ENCODE data around the gene CCDC24. TPM values are rescaled to one million over a fixed set of nuclear protein-coding genes. Genes with fewer than 3 reads are reported as not detected.

The CCDC24 gene
- polyA plus RNA-seq (2011; rRNA removed) = 0.98 and 2.0 TPM in 2 replicates
- polyA minus RNA-seq (2011; rRNA and poly(A)+ RNA removed) = 0.66 and 0.77 TPM in 2 replicates

DNA sequence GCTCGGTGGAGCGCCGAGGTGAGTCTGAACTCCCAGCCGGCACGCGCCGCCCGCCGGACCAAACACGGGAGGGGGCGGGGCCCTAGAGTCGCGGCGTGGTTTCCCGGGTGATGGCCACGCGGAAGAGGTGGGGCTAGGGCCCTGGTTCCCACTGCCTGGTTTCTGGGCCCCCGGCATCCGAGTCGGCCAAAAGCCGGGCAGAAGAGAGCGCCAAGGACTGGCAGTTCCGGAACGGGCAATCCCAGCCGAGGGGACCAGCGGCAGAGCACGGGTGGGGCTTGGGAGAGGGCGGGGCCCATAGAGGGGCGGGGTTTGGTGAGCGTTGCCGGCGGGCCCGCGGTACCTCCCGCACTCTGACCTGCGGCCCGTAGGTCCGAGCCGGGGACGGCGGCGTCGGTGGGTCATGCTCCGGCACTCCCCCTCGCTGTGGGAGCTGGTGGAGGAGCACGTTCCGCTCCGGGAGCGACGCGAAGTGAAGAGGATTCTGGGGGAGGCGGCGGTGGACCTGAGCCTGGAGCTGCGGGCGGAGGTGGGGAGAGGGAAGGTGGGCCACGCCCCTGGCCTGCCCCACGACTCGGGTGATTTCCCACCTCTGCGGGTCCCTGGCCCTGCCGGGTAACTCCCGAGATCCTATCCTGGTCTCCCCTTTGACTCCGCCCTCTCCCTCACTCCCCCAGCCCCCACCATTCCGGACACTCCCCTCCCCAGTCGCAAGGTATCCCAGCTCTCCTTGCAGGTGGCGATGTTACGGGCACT lies at the start of gene CCDC24:
Gene CCDC24, plus strand, starts transcription at position 124 of the 756 bp plus-strand sequence. Its CDS starts 280 bp downstream, at position 404.
- TF ChIP-seq, protein P1, sequence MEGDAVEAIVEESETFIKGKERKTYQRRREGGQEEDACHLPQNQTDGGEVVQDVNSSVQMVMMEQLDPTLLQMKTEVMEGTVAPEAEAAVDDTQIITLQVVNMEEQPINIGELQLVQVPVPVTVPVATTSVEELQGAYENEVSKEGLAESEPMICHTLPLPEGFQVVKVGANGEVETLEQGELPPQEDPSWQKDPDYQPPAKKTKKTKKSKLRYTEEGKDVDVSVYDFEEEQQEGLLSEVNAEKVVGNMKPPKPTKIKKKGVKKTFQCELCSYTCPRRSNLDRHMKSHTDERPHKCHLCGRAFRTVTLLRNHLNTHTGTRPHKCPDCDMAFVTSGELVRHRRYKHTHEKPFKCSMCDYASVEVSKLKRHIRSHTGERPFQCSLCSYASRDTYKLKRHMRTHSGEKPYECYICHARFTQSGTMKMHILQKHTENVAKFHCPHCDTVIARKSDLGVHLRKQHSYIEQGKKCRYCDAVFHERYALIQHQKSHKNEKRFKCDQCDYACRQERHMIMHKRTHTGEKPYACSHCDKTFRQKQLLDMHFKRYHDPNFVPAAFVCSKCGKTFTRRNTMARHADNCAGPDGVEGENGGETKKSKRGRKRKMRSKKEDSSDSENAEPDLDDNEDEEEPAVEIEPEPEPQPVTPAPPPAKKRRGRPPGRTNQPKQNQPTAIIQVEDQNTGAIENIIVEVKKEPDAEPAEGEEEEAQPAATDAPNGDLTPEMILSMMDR (IDR thresholded peaks at IDR 0.05; ENCODE audit: insufficient read depth, low read depth, low read length) = no peak
- ChIA-PET CTCF (interaction anchor here (1.1 to 5.4 kb wide), 4 partner anchors 9 to 228 kb away, joined by 3 to 44 read pairs (median 10); no protein-coding TSS in a partner anchor), POLR2A (interaction anchor here (1.3 kb wide), 1 partner anchor 17 kb away, joined by 3 read pairs; the partner anchor contains the start of gene ATP6V0B)

DNA sequence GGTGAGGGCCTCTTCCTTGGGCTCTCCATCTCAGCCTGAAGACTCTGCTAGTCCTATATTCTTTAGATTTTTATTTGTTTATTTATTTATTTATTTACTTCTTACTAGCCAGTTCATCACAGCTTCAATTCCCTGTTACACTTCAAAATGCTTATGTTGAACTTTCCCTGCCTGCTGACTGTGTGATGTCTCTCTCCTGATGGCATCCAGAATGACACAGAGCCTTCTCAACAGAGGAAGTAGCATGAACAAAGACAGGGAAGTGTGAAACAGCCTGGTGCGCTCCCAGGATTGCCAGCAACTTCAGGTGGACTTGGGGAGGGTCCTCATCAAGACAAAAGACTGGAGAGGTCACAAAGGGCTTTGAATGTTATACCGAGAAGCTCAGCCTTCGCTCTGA lies 49.0 kb upstream of the CCDC24 start:
- POLR2A ChIA-PET = no interaction called here
- Histone ChIP-seq H3K27me3 (ENCODE audit: control insufficient read depth, insufficient read depth, low read length) (no peaks in the 10 kb centered on the region), H3K36me3 (ENCODE audit: control insufficient read depth, insufficient read depth, low read length) (no peaks in the 10 kb centered on the region), H3K4me3 (ENCODE audit: low read depth, low read length) (no peak overlapping the region)
- DNase-seq (ENCODE audit: low read depth) = no peak
- TF ChIP-seq, protein P1 (IDR thresholded peaks at IDR 0.05; ENCODE audit: insufficient read depth, low read depth, low read length) = no peak
- CTCF ChIA-PET = interaction anchor here (1.7 to 5.8 kb wide), 2 partner anchors 8 to 178 kb away, joined by 22 to 42 read pairs; partner anchors contain the start of gene ARTN

More for the DNA sequence above, at the start of gene CCDC24:
- no peaks in the 10 kb centered on the region; the same call in 1 of the 2 replicates for H3K36me3 ChIP-seq (ENCODE audit: control insufficient read depth, insufficient read depth, low read length)
- peak within 1 kb of the TSS; percentile 68 for H3K4me3 ChIP-seq (ENCODE audit: low read depth, low read length)
- no peaks in the 10 kb centered on the region for H3K27me3 ChIP-seq (ENCODE audit: control insufficient read depth, insufficient read depth, low read length)
- peak; percentile 40 for DNase-seq (ENCODE audit: low read depth)

DNA sequence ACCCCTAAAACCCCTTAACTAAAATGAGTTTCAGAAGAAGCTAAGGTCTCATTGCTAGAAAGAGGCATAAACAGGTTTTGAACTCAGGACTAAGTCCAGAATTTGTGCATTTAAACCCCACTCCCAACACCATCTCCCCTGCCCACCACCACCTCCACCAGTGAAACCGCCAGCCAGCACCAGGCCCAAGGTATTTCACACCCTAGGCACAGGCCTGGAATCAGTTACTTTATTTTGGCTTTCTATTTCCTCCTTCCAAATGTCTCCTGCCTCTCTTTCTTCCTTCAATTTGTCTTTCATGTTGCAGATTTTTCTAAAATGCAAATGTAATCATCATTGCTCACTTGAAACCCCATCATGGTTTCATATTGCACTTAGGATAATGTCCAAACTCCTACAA lies 46.5 kb upstream of the CCDC24 start:
- TF ChIP-seq, protein P1 (IDR thresholded peaks at IDR 0.05; ENCODE audit: insufficient read depth, low read depth, low read length) = no peak
- H3K4me3 ChIP-seq (ENCODE audit: low read depth, low read length) = no peak overlapping the region
- ChIA-PET CTCF (interaction anchor here (3.9 to 5.8 kb wide), 2 partner anchors 9 to 180 kb away, joined by 42 to 54 read pairs; partner anchors contain the start of gene ARTN), POLR2A (no interaction called here)
- H3K36me3 ChIP-seq (ENCODE audit: control insufficient read depth, insufficient read depth, low read length) = peaks cover 2% of the 10 kb centered on the region
- no peaks in the 10 kb centered on the region for H3K27me3 ChIP-seq (ENCODE audit: control insufficient read depth, insufficient read depth, low read length)
- DNase-seq (ENCODE audit: low read depth) = no peak

DNA sequence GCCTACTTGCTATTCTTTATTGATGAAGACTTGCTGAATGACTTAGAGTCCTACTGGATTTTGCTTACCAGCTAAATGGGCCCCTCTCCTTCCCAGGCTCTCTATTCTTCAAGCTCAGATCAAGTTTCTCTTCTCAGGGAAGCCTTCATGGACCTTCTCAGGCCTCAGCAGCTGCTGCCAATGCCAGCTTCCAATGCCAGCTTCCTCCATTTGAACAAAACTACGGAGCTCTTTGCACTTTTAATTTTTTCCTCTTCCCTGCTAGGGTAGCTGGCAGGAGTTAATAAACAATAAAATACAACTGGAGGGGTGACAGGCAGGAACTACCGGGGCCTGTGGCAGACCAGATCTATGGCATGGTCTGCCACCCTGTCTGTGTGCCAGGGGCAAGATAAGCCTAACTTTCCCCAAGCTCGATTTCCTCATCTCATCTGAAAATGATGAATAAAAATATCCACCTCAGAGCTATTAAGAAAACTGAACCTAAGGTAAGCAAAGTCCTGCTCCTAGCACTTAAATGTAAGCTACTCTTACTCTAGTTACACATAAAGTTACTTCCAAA lies 45.6 kb upstream of the CCDC24 start:
- Histone ChIP-seq H3K4me3 (ENCODE audit: low read depth, low read length) (peak overlapping the region; percentile 90), H3K27me3 (ENCODE audit: control insufficient read depth, insufficient read depth, low read length) (no peaks in the 10 kb centered on the region), H3K36me3 (ENCODE audit: control insufficient read depth, insufficient read depth, low read length) (peaks cover 5% of the 10 kb centered on the region)
- no peak for DNase-seq (ENCODE audit: low read depth)
- ChIA-PET POLR2A (no interaction called here), CTCF (interaction anchor here (0.7 to 5.8 kb wide), 9 partner anchors 10 to 470 kb away, joined by 3 to 54 read pairs (median 4); partner anchors contain the start of gene ARTN)
- TF ChIP-seq, protein P1 (IDR thresholded peaks at IDR 0.05; ENCODE audit: insufficient read depth, low read depth, low read length) = no peak

All from BJ (cell line).